GM21737 (cell line): Measurements from ENCODE around the gene LXN.

ENCODE experiments used
- ATAC-seq: cut with Tn5 transposase; IDR thresholded peaks from one replicate; pipeline ENCODE4 v1.9.1; 2021; ENCODE audit warnings: mild to moderate bottlenecking, moderate library complexity; ENCODE audit not compliant: unreplicated experiment

The LXN gene

DNA sequence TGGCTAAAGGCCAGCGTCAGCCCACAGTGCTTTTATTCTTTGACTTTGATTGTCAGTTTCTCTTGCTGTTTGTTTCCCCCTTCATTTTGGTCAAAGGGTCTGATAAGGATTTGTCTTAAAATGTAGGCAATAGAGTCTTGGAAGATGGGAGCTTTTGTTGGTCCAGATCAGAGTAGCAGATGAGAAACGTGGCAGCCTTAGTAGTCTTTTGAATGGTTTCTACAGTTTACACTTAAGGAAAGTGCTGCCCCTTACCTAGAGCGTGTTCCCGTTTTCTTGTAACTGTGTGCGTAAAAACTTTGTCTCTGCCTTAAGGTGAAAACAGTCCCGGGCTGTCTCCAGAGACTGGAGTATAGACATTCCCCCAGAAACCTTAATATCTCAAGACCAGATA, 630 bp downstream of the LXN start:
- ATAC-seq, result no peak

DNA sequence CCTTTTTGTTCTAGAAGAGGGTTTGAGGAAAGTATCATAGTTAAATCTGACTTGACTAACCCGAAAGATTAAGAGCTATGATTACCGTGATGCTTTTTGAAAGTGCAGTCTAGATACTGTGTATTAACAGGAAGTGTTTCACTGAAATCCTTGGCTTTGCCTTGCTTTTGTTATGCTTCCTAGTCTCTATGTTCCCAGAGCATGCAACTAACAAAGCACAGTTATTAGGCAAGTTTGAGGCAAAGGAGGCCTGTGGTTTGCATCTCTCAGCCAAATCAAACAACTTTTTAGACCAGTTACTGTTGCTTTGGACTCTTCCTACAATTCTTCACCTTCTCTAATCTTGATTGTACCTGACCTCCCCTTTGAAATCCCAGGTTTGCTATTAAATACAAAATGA, 3.9 kb downstream of the LXN start:
- no peak for ATAC-seq

DNA sequence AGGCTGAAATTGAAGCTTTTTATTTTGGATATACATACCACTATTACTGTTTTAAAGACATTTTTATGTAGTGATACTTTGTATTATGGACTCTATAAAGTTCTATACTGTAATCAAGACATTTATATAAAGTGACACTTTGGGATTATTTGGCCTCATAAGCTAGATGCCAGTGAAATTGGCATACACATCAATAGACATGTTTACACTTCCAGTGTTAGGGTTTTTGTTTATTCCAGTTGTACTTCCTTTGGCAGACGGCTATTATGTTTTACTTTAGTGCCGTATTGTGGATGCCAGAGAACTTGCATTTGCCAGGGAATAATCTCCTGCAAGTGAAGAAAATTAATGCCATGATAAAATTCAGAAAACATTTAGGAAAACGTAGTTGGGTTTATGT, 6.0 kb downstream of the LXN start:
- no peak for ATAC-seq

DNA sequence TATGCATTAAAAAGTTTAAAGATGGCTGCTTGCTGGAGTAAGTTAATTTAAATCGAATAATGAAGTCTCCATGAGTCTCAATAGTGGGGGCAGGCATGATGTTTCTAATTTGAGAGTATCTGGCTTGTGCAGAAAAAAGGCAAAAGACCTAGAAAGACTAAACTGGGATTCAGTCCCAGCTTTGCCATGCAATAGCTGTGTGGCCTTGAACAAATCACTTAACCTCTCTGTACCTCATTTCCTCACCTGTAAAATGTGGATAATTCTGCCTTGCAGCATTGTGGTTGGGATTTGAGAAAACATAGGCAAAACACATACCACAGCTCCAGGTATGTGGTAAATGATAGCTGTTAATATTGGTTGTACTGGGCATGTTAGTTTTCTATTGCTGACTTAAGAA, 8.6 kb downstream of the LXN start:
- no peak for ATAC-seq

DNA sequence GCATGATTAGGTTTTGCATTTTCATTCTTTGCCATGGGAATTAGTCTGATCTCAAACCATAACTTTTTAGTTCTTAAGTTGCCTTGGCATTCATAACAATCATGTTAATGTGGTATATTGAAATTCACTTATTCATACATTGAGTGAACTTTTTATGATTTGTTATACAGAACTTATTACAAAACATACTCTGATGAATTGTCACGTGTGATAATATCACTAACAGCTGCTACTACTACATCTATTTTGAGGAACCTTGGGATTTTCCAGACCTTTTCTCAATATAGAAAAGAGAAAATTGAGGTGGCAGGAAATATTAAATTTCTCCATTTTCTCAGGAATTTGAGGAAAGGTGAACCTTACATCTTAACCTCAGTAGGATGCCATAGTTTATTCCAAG, 9.2 kb downstream of the LXN start:
- no peak for ATAC-seq

DNA sequence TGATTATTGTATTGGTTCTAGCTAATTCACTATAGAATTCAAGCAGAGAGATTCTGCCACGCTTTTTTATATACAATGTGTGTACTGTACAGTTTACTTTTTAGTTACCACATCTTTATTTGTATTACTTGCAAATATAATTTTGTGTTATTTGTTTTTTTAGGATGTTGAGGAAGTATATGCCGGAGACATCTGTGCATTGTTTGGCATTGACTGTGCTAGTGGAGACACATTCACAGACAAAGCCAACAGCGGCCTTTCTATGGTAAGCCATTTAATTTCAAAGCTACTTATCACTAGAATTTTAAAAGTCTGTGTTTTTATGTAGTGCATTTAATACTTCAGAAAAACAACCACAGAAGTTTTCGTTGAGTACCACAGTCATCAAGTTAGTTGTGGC, 11.7 kb downstream of the LXN start:
- ATAC-seq, result no peak

DNA sequence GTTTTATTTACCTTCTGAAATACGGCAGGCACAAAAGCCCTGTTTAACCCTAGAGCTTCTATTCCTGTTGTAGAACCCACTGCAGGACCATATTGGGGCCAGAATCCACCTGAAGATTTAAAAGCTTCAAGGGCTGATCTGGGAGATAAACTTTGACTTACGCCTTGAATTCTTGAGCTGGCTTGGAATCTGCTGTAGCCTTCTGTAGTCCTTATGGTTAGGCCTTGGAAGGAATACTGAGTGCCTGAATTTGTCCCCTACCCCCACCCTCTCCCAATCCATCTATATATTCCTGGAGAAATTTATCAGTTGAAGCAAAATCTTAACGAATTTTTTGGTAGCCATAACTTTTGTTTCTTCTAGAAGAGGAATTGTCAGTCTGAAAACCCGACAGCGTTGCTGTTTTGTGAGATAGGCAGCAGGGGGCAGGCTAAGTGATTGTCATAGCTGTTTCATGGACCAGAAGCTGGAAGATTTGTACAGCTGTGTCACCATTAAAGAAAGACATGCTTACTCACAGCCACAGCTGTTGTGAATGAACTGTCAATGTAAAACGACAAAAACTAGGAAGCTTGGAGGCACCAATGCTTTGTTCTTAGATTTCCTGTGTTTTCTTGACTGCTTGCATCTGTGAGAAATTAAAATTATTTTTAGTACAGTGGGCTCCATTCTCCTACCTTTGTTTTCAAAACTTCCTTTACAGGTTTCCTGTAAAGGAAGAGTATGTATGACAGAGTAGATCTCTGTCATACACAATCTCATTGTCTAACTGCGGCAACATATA, 12.8 kb downstream of the LXN start:
- ATAC-seq, result peak; percentile 82

DNA sequence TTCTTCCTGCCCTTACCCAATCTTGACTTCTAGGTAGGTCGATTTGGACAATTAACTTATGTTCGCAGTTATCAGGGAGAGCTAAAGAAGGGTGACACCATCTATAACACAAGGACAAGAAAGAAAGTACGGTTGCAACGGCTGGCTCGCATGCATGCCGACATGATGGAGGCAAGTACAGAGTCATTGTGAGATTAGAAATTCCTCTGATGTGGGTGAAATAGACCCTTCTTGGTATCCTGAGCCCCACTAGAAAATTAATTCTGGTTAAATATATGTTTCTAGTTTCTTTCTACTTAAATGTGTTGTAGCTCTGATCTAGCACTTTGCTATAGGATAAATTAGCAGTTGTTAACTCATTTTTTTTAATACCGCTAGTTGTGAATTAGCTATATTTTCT, 13.6 kb downstream of the LXN start:
- no peak for ATAC-seq

DNA sequence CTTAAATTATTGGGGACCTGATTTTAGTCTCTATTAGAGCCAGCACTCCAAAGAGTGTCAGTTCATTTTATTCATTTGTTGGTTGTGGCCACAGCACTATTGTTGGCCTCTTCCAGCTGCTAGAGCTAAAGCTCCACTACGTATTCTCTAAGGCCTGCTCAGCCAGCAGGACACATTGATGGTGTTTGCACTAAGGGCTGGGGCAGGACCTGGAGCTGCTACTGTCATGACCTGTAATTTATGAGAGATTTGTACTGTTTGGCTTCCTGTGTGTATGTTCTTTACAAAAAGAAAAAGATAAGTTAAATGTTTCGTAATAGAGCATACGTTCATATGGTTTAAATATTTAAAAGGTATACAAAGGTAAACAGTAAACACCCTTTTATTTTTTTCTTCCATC, 20.0 kb downstream of the LXN start:
- no peak for ATAC-seq

DNA sequence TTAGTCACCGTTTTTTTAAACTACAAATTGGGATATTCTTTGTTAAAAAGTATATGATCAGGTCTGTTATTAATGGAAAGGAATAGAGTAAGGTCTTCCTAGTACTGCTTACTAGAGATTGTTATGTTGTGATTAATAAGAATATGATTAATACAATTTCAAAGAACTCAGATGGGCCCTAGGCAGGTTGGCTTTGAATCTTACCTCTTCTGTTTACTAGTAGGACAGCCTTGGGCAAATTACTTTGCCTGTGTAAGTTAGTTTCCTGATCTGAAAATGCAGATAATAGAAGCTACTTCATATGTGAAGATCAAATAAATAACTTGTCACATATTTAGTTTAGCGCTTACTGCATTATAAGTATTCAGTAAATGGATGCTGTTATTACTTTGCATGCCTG, 21.3 kb downstream of the LXN start:
- no peak for ATAC-seq

DNA sequence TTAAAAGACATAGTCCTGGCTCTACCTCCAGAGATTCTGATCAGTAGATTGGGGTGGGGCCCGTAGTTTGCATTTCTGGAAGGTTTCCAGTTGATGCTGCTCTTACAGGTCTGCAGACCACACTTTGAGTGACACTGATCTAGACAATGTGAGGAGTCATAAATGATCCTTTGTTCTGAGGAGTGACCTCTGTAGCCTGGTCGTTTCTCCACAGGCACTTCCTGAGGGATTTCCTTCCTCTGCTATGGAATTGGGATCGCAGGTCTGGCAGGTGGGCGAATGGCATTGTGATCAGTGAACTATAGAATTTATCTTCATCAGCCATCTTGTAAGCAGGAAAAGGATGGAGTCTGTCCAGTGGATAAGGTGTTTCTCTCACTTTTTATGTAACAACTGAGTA, 22.7 kb downstream of the LXN start:
- ATAC-seq, result no peak

DNA sequence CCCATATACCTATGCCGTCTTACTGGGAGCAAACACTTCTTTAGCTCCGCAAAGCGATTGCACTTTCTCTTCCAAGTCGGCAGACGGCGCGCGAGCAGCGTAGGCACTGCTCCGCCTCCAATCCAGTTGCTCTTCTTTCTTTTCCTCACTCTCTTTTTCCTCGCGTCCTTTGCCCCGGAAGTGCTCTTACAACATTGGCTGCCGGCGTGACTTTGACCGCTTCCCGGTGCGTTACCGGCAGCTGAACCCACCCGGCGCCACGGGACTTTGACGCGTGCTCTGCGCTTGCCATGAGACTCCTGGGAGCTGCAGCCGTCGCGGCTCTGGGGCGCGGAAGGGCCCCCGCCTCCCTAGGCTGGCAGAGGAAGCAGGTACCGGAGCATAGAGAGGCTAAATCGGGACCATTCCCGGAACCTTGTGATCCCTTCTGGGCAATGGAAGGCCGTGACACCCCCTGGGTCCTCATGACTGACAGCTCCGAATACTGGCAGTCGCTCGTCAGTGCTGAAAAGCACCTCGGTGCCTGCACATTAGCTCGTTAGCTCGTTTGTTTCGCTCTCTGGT, 28.0 kb downstream of the LXN start, which contains the start of gene GFM1:
Gene GFM1, plus strand, starts transcription at position 183 of the 564 bp plus-strand sequence. Its CDS starts 108 bp downstream, at position 291.
- ATAC-seq, result peak; percentile 99

DNA sequence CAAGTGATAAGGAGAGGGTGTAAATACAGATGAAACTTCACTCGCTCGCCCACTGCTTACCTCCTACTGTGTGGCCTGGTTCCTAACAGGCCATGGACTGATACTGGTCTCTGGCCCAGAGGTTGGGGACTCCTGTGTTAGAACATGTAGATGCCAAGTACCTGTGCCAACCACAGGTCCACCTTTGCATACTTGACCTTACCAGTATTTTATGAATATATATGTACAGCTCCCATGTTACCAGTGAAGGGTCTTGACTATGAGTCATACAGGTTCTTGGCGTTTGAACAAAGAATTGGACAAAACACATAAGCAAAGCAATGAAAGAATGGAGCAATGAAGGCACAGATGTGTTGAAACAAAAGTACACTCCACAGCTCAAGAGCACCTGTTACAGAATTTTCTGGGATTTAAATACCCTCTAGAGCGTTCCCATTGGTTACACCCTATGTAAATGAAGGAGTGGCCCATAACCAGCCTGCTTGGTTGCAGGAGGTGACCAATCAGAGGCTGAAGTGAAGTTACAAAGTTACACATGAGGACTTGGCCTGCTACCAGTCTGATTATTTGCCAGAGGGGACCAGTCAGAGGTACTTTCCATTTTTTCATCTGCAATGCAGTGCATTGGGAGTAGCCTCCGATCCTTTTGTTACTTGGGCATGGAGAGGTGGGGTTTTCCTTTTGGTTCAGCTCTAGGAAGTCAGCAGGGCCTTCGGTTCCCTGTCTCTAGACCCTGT, 29.8 kb downstream of the LXN start:
- ATAC-seq, result no peak

DNA sequence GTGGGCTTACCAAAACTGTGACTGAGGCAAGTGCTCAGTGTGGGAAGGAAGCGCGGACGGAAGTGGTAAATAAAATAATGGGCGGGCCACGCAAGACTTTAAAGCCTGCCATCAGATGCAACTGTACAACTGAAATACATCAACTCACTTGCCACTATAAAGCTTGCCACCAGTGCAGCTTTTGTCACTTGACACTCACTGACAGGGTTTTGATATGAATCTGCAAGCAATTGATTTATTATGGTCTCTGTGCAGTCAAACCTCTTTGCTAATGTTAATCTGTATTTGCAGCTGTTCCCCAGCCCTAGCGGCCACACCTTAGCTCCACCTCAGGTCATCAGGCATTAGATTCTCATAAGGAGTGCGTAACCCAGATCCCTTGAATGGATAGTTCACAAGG, 30.4 kb downstream of the LXN start:
- no peak for ATAC-seq

DNA sequence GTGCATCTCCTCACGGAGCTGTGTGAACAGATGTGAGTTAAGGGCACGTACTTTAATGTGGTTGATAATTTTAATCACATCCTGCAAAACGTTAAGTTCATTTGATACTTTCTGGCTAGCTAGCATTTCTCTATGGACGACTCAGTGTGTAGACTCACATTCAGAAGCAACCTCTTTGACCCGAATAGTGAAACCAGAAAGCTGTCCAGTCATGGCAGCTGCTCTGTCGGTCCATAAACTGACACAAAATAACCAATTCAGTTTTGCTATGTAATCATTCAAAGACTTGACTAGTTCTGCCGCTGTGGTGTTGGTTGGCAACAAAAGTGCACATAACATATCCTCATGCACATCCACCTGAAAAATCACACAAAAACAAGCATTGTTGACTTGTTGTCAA, 31.8 kb downstream of the LXN start:
- no peak for ATAC-seq

DNA sequence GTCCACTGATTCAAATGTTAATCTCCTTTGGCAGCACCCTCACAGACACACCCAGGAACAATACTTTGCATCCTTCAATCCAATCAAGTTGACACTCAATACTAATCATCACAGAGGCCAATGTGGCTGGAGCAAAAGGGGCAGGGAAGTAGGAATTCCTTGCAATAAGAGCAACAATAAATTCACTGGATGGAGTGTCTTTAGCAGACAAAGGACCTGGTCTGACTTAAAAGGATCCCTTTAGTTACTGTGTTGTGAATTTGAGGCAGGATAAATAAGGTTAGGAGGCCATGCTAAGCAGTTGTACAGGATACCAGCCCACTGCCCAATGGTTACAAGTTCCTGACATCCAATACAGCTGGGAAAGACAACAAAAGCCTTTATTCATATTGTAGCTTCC, 40.5 kb downstream of the LXN start:
- ATAC-seq, result no peak

DNA sequence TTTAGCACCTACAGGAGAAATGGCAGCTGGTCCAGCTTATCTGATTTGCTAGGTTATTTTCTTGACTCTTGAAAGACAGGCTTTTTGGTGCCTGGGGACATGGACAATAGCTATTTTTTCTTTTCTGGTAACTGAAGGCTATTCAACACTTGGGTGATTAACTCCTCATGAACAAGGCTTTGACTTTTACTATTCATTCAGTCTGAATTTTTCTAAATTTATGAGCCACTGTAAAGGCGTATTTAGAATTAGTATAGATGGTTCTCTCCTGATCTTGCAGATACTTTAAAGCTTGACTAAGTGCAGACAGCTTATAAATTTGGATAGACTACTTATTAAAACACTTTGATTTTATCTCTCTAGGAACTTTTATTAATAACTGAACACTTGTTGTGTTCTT, 46.6 kb downstream of the LXN start:
- no peak for ATAC-seq

DNA sequence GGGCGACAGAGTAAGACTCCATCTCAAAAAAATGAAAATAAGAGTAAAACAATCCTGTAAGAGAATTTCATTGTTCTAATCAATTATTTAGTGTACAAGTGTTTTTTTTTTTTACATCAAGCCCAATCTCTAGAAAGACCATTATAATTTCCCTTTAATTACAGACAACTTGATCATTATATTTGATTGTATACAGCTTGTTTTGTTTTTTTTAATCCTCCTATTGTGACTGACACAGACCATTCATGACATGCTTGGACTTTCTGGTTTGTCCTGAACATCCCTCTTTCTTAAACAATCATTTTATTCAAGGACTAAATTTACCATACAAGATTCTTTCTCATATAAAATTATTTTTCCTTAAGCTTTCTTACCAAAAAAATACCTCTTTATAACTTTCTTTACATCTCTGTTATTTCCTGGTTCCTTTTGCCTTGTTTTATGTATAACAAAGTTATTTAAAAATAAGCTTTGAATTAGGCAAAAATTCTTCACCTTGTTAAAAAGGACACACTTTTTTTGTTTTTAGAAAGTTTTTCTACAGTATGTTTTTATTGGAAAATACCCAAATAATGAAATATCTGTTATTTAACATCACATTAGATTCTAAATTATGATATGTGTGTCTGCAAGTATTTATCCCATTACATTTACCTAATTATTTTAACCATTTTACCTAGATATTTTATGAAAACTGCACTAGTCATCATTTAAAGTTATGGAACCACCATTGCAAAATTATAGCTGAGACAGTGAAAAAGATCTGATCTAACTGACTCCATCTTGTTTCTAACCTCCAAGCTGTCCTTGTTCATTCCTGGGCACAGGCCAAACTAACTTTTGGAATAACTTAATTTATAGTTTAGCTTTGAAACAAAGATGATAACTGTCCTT, 54.2 kb downstream of the LXN start:
- no peak for ATAC-seq
